IPS-18c (cell line): ENCODE results near the gene BMP8B.
"Not testable (repeated sequence)": the region's sequence is repeated elsewhere in the genome, so short reads cannot be mapped to it uniquely, and the experiment has no call there.

ENCODE experiments used
- H3K4me3 ChIP-seq: 2 replicates; pipeline ENCODE4 v1.7.0; 2013; ENCODE audit warnings: low read depth, mild to moderate bottlenecking, low read length, moderate library complexity; ENCODE audit not compliant: insufficient read depth
- H3K9me3 ChIP-seq: one replicate; pipeline ENCODE4 v1.6.1; 2013; ENCODE audit warnings: mild to moderate bottlenecking, low read length, moderate library complexity; ENCODE audit not compliant: control insufficient read depth, insufficient read depth

Gene BMP8B

GRCh38 chr1:39769502-39769901, 19.2 kb downstream of the BMP8B start:
- not testable (repeated sequence) for H3K9me3 ChIP-seq, H3K4me3 ChIP-seq

GRCh38 chr1:39766466-39766865, 22.2 kb downstream of the BMP8B start:
- not testable (repeated sequence) for H3K9me3 ChIP-seq, H3K4me3 ChIP-seq

- not testable (repeated sequence) for H3K9me3 ChIP-seq, H3K4me3 ChIP-seq
Observed at GRCh38 chr1:39764512-39764911, 24.2 kb downstream of the BMP8B start.

DNA sequence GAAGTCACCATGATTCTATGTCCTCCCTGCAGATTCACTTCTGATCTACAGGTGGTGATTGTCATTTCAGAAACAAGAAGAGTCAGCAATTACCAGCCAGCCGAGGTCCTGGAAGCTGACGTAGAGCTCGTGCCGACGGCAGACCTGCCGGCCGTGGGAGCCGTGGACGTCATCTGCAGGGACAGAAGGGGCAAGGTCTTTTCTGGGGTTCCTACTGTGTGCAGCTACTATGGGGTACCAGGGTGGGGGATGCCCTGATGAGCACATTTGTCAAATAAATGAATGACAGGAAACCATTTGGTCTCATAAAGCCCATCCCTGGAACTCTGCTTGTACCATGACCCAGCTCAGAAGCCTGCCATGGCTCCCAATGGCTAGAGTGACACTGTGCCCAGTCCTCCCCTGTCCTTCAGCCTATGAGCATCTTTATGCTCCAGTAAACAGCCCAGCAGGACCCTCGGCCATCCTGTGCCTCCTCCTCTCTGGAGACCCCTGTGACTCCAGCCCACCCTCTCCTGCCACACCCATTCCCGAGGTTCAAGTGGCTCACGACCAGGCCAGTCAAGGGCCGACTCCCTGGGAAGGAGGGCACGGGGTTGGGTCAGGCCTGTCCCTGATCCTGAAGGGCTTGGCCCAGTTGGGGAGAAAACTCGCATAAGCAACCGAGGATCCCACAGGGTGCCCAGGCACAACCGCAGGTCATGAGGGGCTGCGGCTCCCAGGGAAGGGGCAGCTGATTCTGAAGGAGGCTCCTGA, 24.9 kb downstream of the BMP8B start:
- not testable (repeated sequence) for H3K4me3 ChIP-seq, H3K9me3 ChIP-seq

- Histone ChIP-seq H3K9me3 (peaks cover 3% of the 10 kb centered on the region), H3K4me3 (no peak overlapping the region)
Observed at GRCh38 chr1:39762550-39763540, 25.8 kb downstream of the BMP8B start.

GRCh38 chr1:39761557-39762260, 27.0 kb downstream of the BMP8B start:
- Histone ChIP-seq H3K4me3 (no peak overlapping the region), H3K9me3 (peaks cover 3% of the 10 kb centered on the region)

DNA sequence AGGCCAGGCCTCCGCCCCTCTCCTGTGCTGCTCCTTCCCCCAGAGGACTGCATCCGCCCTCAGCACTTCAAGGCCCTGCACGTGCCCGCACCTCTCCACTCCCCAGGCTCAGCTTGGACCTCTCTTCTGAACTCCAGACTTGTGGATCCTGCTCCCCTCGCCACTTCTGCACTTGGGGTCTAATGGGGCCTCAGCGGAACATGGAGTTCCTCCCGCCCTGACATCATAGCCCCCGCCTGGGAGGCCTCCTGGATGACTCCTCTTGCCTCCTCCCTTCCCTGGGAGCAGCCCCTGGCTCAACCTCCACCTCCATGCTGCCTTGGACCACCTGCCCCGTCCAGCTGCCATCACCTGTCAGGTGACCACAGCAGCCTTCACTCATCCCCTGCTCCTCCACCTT, 27.6 kb downstream of the BMP8B start:
- no peak overlapping the region for H3K4me3 ChIP-seq
- peaks cover 3% of the 10 kb centered on the region for H3K9me3 ChIP-seq

DNA sequence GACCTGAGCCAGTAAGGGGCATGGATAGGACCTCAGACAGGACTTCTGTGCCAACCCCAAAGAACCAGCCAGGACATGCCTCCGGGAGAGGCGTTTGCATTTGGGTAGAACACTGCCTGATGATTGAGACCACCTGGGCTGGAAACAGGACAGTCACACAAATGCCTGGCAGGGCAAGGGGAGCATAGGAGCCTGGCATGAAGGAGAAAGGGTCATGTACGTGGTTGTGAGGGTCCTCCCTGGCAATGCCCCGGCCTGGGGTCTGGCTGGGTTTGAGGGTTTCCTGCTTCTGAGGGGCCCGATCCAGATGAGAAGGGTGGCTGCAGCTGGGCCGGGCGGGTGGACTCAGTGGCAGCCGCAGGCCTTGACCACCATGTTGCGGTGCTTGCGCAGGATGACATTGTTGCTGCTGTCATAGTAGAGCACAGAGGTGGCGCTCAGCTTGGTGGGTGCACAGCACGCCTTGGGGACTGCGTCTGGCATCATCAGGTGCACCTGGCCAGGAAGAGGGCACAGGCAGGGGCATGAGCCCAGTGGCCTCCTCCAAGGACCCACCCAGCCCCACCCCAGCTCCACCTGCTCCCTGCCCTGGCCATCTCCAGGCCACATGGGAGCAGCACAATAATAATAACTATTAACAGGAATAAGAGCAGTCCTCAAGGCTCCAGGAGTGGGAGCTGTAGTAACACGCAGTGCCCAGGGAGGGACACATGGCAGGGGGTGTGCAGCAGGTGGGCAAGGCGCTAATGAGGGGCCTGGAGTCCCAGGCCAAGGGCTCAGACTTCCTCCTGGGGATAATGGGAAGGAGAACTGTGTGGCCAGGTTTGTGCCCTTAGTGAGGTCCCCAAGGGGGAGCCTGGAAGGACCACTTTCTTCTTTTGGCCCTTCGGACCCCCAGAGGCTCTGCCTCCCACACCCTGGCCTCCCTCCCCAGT, 28.3 kb downstream of the BMP8B start:
- H3K4me3 ChIP-seq, result no peak overlapping the region

DNA sequence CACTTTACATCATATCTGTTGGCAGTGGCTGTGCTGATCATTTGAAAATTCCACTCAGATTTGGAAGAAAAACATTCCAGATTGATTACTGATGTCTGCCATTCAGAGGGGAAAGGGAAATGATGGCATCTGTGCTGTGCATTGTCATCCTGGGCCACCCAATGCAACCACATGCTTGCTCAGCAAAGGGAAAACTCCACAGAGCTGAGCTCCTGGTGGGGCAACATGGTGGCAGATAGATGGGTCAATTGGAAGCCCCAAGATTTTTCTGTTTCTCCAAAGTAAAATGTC, 29.3 kb downstream of the BMP8B start:
- H3K4me3 ChIP-seq, result no peak overlapping the region

More for the DNA sequence above, 28.3 kb downstream of the BMP8B start:
- H3K9me3 ChIP-seq, result peaks cover 3% of the 10 kb centered on the region

GRCh38 chr1:39758556-39759435, 29.9 kb downstream of the BMP8B start:
- Histone ChIP-seq H3K4me3 (no peak overlapping the region), H3K9me3 (peaks cover 3% of the 10 kb centered on the region)

More for the DNA sequence above, 29.3 kb downstream of the BMP8B start:
- peaks cover 3% of the 10 kb centered on the region for H3K9me3 ChIP-seq

- Histone ChIP-seq H3K9me3 (peaks cover 3% of the 10 kb centered on the region), H3K4me3 (no peak overlapping the region)
Observed at GRCh38 chr1:39757501-39757900, 31.2 kb downstream of the BMP8B start.

DNA sequence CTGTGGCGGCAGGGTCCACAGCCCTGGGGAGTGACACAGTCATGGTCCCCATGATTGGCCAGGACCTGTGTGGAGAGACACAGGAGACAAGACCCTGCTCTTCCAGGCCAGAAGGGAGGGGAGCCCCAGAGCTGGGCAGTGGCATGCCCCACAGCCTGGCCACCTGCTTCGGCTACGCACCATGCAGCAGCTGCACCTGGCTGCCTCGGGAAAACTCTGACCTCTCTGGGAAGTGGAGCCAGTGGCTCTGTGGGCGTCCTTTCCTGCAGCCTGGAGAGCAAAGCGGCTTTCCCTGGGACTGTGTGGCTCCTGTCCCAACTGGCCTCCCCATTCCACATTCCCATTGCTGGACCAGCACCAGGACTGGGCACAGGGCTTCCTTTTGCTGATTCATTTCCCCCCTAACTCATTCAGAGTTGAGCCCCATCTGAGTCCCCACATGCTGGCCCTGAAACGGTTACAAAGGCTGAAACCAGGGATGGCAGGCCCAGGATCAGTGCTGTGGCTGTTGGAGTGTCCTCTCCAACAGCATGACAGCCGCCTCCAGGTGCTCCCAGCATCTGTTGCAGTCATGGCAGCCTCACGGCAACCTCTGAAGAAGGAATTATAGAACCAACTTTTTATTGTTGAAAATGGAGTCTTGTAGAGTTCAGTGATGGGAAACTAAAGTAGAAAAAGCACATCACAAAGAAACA, 32.6 kb downstream of the BMP8B start:
- H3K9me3 ChIP-seq, result peaks cover 3% of the 10 kb centered on the region

GRCh38 chr1:39754906-39755504, 33.7 kb downstream of the BMP8B start:
- H3K9me3 ChIP-seq, result no peaks in the 10 kb centered on the region
- no peak overlapping the region for H3K4me3 ChIP-seq

More for the DNA sequence above, 32.6 kb downstream of the BMP8B start:
- H3K4me3 ChIP-seq, result no peak overlapping the region

- Histone ChIP-seq H3K4me3 (no peak overlapping the region), H3K9me3 (no peaks in the 10 kb centered on the region)
Observed at GRCh38 chr1:39754026-39754570, 34.6 kb downstream of the BMP8B start.
